C4-2B (cell line): Measurements from ENCODE around the gene DAZAP1.

Source experiments
- CTCF ChIP-seq: fragments of 450-650 bp; conservative IDR thresholded peaks from 2 replicates; pipeline ENCODE4 v1.5.1; 2017; ENCODE audit warnings: mild to moderate bottlenecking
- ZFX ChIP-seq: fragments of 450-650 bp; IDR thresholded peaks from 2 replicates; pipeline ENCODE4 v1.6.1; 2017

DNA sequence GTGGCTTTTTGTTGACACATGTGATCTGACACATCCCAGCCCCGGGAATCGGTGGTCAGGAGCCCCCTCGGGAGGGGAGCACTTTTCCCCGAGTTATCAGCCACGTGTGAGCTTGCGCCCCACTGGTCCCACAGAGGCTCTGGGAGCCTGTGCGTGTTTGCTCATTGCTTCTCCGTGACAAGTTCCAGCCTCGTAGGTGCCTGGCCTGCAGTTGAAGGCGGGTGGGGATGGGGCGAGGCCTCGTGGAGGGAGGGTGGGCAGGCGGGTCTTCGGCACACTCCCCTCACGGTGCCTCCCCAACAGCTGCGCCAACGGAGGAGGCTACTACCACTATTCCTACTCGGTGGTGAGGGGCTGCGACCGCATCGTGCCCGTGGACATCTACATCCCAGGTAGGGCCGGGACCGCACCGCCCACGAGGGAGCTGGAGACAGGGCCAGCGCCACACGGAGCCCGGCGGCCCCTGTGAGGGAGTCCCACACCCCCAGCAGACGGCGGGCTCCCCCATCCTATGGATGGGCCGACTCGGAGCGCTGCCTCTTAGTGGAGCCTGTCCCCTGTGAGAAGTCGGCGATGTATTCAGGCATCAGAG, 14.4 kb upstream of the DAZAP1 start:
- no peak for TF ChIP-seq CTCF
- no peak for TF ChIP-seq ZFX
